GM12874 (cell line): Measurements from ENCODE around the gene TRIM41.

Experiments used
- TF ChIP-seq, protein P1 (sequence below): IDR thresholded peaks from 2 replicates; pipeline ENCODE4 v1.5.1; 2011; ENCODE audit warnings: low read depth, mild to moderate bottlenecking, control low read depth, low read length, moderate library complexity; ENCODE audit not compliant: insufficient read depth

TRIM41 gene

DNA sequence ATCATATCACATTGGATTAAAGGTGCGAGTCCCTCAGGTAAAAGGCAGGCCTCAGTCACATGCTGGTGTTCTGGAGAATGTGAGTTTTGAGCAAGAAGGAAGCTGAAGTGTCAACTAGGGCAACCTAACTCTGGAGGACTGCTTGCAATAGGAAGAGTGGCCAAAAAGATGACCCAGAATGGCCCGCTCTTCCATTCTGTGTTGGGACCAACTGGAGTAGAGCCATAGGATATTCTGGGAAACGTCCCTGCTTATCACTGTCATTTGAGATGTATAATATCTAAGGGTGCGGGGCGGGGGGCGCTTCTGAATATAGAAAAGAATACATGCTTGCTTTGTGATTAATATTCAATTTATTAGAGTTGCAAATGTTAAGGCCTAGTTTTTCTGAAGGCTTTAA is 11.0 kb upstream of the TRIM41 start:
- TF ChIP-seq, protein P1, sequence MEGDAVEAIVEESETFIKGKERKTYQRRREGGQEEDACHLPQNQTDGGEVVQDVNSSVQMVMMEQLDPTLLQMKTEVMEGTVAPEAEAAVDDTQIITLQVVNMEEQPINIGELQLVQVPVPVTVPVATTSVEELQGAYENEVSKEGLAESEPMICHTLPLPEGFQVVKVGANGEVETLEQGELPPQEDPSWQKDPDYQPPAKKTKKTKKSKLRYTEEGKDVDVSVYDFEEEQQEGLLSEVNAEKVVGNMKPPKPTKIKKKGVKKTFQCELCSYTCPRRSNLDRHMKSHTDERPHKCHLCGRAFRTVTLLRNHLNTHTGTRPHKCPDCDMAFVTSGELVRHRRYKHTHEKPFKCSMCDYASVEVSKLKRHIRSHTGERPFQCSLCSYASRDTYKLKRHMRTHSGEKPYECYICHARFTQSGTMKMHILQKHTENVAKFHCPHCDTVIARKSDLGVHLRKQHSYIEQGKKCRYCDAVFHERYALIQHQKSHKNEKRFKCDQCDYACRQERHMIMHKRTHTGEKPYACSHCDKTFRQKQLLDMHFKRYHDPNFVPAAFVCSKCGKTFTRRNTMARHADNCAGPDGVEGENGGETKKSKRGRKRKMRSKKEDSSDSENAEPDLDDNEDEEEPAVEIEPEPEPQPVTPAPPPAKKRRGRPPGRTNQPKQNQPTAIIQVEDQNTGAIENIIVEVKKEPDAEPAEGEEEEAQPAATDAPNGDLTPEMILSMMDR, result no peak

DNA sequence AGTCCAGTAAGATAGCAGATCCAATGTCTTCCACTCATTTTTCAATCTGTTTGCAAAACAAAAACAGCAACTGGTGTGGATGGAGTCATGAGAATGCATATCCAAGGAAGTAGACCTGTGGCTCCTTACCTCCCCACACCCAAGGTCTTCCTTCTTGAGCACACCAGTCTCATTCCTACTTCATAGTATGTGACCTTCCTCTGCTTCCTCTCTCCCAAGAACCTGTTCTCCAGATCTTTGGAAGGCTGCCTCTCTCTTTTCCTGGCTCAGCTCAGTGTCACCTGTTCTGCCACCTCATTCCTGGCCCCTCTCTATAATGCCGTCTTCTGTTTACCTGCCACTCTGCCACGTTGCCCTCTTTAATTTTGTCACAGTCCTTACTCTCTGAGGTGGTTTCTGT is 10.1 kb upstream of the TRIM41 start:
- TF ChIP-seq, protein P1, result no peak

DNA sequence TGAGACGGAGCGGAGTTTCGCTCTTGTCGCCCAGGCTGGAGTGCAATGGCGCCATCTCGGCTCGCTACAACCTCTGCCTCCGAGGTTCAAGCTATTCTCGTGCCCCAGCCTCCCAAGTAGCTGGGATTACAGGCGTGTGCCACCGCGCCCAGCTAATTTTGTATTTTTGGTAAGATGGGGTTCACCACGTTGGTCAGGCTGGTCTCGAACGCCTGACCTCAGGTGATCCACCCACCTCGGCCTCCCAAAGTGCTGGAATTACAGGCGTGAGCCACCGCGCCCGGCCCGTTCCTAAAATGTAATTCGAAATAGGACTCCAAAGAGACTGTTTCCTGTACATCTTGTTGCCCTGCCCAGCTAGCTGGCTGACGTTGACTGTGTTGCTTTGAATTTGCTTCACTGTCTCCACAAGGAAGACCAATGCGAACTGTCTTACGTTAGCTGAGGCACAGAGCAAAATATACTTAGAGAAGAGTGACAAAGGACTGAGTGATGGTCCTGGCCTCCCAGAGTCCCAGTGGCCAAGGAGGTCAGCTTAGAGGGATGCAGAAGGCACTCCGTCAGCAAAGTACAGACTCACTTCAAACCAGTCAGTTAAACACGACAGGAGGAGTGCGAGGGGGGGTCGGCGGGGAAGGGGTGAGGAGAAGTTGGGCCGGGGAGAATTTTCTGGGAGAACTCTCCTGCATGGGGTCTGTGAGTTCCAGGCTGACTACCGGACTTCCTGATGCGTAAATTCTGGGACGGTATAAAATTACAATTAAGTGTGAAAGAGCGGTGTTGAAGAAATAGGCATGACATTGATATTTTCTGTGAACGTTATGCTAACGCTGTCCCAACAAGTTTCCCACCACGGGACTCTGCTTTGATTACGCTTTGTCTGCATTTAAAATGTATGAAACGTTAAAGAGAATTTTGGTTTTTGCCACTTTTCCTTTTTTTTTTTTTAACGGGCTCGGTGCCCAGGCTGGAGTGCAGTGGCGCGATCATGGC is 6.8 kb upstream of the TRIM41 start:
- TF ChIP-seq, protein P1, result no peak

DNA sequence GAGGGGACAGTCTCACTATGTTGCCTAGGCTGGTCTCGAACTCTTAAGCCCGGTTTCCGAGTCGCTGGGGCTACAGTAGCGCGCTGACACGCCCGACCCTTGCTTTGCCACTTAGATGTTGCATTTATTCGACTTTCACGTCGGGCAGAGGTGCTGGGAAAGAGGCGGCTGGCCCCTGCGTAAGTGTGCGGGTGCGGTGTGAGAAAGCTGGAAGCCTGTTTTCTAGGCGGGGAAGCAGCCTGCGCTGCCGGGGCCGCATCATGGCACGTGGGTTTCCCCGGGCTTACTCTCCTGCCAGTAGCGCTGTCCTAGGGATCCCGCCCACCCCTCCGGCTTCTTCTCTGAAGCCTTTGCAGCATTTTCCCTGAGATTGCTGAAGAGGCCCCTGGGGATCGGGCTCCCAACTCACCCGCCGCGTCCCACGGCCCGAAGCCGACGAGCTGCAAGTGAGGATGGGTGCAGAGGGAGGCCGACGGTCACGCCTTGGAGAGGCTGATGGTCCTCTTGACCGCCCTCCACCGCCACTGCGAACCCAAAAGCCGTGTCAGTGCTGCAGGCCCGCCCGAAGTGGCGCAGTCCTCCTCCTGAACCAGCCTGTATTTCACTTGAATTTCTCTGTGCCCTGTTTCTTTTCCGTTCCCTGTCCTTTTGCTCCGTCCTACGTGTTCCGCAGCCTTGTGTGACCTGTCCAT is 5.8 kb upstream of the TRIM41 start:
- TF ChIP-seq, protein P1, result 0 out of 2 replicates have a peak, but pooled peaks have one; percentile 1

DNA sequence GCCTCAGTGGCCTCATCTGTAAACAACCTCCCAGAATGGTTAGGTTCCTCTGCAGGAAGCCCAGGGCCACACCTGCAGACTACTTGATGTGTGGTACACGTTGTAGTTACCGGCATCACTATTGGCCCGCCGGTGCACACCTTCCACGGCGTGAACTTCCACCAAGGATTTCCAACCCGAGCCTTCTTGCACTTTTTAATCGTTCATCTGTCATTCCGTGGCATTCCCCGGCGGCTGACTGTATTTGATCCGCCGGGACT is 5.3 kb upstream of the TRIM41 start:
- TF ChIP-seq, protein P1, result no peak

DNA sequence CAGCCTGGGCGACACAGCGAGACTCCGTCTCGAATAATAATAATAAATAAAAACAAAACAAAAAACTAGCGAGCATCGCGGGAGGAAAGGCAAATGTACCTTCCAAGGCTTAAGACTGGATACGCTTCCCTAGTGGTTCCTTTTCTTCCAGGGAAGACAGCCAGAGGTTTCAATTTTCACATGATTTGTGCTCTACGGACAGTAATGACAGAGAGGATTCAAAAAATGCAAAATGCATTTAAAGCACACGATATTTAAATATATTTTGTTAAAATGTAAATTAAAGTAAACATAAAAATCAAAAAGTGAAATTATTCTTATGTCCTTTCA is 4.3 kb upstream of the TRIM41 start:
- TF ChIP-seq, protein P1, result no peak

DNA sequence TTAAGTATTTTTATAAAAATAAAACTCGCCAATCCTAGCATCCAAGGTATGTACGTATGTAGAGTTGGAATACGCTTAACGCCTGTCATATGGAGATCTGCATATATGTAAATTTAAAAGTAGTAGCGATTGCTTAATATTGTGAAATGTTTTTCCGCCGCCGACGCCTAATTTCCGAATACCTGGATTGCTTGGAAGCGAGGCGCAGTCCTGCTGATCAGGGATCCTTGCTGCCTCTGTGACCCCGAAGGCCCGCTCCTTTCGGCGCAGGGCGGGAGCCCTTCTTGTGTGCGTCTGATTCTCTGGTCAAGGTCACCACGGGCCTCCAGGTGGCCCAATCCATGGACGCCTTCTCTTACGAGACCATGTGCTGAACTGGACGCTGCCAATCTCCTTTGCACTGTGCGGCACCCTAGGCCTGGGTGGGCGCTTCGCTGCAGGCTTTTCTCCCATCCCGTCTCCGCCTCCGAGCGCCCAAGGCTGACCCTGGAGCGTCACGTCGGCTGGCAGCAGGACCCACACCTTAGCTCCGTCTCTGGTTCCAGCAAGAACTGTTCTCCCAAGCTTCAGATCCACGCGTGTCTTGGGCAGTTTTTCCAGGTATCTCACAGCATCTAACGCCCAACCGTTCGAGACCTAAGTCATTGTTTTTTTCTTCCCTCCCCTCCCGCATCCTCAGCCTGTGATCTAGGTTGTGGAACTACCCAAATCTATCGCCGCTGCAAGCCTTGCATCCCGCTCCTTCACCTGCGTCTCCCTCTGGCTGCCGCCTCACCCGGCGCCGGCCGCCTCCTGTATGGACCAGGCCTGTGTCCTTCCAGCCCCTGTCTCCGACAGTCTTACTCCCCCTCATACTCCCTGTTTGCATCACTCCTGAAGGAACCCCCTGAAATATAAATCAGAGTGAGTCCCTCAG is 3.6 kb upstream of the TRIM41 start:
- TF ChIP-seq, protein P1, result no peak
